HG02610 (cell line): ENCODE data around the gene MX2.

Source experiments
- ATAC-seq: cut with Tn5 transposase; IDR thresholded peaks from one replicate; pipeline ENCODE4 v1.9.1; 2021; ENCODE audit warnings: mild to moderate bottlenecking, moderate library complexity; ENCODE audit not compliant: unreplicated experiment

MX2 gene

DNA sequence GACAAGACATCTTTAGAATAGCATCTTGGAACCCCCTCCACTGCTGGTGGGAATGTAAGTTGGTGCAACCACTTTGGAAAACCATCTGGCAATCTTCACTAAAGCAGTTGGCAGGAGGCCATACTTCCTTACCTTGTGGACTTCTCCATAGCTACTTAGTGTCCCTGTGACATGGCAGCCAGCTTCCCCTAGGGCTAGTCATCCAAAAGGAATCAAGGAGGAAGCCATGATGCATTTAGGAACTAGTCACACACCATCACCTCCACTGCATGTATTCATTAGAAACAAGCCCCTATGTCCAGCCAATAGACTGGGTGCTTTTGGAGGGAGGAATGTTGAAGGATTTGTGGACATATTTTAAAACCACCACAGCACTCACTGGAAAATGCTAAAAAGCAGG is 19.9 kb downstream of the MX2 start:
- ATAC-seq, result no peak

DNA sequence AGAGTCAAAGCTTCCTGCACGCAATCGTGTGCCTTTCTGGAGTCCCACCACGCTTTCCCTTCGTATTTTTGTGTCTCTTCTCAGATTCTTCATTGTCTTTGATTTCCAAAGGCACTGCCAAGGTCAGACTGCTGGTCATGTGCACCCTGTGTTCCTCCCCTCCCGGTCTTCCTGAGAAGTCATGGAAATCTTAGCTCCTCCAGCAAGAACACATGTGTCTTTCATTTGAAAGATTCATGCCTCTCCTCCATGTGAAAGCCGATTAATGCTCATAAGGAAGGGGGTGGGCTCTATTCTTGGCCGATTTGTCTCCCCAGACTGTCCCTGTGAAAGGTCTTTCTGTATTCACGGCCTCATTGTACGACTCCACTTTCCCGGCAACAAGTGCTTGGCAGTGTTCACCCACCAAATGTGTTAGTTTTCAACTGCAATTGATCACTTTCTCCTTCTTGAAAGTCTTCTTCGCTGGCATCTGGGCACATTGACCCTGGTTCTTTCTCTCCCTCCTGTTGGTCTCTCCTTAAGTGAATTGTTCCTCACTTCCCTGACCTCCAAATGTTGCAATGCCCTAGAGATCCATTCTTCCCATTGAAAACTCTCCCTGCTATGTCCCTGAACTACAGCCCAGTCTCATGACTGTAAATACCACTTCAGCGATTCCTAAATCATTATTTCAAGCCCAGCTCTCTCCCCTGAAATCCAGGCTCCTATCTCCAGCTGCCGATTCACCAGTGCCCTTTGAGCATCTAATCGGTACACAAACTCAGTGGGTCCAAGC is 25.4 kb downstream of the MX2 start:
- no peak for ATAC-seq

DNA sequence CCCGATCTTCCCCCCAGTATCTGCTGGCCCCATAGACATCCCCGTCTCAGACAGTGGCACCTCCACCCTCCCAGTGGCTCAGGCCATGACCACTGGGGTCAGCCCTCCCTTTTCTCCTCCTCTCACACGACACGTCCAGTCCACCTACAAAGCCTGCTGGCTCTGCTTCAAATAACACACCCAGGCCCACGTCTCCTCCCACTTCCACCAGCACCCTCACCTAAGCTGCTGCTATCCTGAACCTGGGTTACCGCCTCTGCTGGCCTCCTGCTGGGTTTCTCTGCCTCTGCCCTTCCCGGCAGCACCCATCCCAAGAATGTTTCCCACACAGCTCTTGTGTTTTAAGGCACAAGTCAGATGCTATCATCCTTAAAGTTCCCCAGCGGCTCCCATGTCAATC is 26.0 kb downstream of the MX2 start:
- no peak for ATAC-seq

DNA sequence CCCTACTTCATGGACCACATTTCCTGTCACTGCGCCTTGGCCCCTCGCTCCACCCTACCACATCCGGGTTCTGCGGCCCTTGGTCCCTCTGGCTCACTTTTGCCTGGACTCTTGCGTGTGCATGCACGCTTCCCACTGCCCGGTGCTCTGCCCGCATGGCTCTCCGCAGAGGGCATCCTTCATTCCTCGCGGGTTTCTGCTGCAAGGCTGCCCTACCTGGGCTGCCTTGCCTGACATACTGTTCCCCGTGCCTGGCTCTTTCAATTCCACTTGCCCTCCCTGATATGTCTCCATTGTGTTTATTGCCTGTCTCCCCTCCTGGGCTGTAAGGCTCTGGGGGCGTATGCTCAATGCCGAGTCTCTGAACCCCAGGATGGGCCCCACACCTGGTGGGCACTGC is 26.4 kb downstream of the MX2 start:
- ATAC-seq, result no peak

DNA sequence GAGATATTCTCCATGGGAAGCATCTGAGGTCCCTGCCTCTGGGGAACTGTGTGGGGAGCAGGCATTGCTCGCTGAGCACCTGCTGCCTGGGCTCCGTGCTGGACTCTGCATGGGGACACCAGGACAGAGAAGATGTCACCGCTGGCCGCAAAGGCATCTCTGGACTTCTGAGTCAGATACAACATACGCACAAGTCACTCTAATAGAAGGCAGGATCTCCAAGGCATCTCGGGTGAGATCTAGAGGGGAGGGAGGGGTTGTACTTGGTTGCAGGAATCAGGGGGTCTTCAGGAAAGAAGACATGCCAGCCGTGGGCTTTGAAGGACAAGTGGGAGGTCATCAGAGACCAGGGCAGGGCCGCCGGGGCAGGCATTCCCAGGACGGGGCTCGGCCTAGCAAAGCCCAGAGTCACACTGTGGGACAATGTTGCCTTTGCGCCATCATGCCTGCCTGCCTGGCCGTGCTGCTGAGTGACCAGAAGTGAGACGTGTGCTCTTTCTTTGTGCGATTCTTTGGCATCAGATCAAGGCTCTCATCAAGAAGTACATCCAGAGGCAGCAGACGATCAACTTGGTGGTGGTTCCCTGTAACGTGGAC is 28.3 kb downstream of the MX2 start:
- no peak for ATAC-seq

DNA sequence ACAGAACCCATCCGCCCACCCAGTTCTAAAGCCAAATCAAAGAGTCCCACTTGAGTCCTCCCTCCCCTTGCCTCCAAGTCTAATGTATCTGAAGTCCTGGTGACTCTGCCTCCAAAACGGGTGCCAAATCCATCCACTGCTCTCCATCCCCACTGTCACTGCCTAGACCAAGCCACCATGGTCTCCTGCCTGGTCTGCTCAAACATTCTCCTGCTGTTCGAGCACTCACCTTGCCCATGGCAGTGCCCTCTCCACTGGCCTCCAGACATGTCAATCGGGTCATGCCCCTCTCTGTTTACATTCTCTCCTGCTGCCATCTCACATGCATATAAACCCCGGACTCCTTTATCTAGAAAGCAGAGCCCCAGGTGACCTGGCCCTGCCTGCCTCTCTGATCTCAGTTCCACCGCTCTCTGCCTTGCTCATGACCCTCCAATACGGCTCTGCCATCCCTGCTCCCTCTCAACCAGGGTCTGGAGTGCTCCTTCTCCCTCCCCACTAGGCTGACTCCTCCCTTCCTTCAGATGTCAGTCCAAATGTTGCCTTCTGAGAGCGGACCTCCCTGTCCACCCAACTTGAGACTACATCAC is 32.1 kb downstream of the MX2 start:
- no peak for ATAC-seq

DNA sequence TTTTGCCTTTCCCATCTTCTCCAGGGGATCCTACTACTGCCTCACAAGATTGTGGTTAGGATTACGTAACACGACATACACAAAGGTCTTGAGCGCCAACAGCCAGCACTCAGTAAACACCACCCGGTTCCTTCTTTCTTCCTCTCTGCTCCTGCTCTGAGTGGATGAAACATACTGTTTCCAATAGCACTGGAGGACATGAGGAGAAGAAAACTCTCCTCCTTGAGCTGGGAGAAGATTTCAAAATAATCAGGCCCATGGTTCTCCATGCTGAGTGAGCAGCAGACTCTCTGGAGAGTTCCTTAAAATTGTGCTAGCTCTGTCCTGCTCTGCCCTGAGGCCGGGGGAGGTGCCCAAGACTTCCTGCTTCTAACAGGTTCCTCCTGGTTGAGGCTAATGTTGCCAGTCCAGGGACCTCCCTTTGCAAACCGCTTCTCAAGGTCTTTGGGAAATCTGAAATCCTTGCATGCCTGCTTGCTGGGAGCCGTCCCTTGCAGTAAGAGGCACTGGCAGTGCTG is 34.8 kb downstream of the MX2 start:
- ATAC-seq, result no peak

DNA sequence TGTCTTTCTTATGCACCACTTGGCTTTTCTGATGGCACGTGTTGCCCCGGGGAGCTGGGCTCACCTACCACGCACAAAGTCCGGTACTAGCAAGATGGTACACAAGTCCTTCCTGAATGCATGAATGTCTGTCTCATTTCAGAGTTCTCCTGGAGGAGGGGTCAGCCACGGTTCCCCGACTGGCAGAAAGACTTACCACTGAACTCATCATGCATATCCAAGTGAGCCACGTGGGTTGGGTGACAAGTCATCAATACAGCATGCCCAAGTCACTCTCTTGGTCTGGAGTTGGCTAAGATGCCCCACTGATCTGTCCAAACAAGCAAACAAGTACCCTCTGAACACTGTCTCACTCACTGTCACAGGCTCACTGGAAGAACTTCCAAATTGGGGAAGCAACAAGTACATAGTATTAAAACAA is 35.7 kb downstream of the MX2 start:
- no peak for ATAC-seq

DNA sequence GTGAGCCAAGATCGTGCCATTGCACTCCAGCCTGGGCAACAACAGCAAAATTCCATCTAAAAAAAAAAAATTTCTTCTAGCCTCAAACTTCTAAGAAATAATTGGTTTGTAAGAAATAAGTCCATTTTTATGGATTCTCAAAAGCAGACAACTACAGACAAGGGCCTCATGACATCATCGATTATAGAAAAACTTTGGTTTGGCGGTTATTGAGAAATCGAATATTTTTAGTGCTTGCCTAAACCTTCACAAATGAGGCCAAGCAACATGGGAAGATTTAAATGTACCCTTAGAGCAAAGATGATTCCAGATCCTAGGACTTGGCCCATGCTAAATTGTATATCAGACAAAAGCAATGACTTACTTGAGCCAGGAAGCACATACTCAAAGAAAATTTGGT is 36.4 kb downstream of the MX2 start:
- ATAC-seq, result no peak

DNA sequence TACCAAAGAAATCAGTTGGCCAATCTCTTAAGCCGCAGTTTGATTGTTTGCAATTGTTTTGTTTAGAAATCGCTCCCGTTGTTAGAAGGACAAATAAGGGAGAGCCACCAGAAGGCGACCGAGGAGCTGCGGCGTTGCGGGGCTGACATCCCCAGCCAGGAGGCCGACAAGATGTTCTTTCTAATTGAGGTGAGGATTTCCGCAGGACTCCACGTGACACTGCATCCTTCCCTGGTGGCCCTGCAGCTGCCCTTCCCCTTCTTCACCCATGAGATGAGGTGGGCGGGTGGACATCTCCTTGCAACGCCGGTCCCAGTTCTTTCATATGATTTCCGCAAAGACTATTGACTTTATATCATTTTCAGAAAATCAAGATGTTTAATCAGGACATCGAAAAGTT is 37.0 kb downstream of the MX2 start:
- no peak for ATAC-seq

DNA sequence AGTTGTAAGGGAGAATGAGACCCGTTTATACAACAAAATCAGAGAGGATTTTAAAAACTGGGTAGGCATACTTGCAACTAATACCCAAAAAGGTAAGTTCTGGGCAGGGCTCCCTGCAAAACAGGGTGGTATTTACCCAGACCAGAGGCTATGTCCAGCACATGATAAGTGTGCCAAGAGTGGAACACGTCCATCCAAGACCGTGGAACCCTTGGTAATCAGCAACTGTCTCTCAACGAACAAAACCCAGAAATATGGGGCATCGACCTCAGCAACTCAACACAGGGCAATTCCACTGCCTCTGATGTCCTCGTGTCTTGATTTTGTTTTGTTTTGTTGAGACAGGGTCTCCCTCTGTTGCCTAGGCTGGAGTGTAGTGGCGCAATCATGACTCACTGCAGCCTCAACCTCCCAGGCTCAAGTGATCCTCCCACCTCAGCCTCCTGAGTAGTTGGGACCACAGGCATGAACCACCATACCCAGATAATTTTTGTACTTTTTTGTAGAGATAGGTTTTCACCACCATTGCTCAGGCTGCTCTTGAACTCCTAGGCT is 37.5 kb downstream of the MX2 start:
- ATAC-seq, result no peak

DNA sequence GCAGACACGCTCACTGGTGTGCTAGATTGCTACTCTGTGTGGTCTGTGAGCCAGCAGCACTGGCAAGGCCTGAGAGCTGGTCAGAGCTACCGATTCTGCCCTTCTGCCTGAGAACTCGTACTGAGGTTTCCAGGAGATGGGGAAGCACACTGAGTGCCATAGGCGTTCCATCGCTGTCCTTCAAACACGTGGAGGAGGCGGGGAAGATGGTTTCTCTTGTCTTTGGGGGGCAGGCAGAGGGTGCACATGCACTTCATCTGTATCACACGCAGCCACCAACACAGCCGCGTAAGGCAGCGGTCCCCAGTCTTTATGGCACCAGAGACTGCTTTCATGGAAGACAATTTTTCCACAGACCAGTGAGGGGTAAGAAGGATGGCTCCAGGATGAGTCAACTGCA is 40.4 kb downstream of the MX2 start:
- no peak for ATAC-seq

DNA sequence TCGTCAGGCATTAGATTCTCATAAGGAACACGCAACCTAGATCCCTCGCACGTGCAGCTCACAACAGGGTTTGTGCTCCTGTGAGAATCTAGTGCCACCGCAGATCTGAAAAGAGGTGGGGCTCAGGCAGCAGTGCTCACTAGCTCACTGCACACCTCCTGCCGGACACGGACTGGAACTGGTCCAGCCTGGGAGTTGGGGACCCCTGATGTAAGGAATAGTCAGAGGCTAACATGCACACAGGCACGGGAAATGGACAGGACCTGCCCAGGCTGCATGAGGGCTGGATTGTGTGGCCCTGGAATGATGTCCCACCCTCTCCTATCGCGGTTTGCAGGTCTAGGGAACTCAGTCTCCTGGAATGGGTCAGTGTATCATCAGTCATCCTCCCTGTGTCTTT is 41.0 kb downstream of the MX2 start:
- no peak for ATAC-seq

DNA sequence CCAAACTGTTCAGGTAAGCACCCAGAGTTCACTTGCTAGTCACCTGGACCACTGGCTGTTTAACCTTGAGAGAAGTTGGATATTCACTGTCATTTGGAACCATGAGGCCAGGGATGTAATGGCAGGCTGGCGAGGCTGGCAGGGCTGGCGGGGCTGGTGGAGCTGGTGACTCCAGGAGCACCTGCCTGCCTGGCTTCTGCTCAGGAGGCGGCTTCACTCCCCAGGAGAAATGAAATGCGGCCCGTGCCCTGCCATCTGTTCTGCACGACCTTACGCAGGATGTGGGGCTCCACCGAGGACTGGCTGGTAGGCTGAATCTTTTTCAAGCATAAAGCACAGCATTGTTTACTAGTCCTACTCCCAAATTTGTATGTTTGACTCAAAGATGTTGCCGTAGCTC is 41.5 kb downstream of the MX2 start:
- no peak for ATAC-seq

DNA sequence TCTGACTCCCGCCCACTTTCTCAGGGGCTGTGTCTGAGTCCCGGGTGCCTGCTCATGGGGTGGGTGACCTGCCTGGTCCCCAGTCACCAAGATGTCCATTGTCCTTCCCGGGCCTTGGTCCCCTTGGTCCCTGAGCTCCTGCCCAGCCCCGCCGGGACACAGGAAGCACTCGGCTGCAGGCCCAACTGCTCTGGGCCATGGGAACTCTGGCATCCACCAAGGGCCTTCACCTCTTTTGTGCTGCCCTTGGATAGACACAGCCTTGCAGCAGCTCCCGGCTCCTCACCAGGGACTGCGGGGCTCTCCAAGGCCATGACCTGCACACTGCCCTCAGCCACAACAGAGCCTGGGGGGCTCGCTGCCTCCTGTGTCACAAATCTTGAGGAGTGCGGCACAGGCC is 42.1 kb downstream of the MX2 start:
- no peak for ATAC-seq

DNA sequence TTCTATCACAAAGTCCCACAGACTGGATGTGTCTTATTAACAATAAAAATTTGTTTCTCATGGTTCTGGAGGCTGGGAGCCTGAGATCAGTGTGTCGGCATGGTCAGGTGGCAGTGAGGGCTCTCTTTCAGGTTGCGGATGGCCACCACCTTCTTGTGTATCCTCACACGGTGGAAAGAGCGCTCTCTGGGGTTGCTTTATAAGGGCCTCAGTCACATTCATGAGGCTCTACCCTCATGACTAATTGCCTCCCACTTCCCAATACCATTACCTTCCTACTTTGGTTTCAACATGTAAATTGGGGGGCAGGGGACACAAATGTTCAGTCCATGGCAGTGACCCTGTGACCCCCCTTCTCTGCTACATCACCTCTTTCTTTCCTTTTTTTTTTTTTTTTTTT is 43.5 kb downstream of the MX2 start:
- ATAC-seq, result no peak

DNA sequence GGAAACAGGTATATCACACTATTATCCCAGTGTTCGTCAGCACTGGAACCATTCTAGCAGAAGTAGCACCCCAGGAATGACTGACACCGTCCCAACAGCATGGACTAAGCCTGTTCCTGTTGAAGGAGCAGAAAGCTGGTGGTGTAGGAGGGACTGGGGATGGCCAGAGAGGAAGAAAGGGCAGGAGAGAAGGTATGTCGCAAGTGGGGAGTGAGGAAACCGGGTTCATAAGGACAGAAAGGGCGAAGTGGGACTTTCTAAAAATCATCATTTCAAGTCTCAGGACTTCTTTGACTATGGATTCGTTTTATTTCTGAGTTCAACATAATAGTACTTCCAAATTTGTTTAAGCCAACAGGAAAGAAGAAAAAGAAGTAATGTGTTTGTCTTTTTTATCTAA is 44.5 kb downstream of the MX2 start:
- ATAC-seq, result no peak

DNA sequence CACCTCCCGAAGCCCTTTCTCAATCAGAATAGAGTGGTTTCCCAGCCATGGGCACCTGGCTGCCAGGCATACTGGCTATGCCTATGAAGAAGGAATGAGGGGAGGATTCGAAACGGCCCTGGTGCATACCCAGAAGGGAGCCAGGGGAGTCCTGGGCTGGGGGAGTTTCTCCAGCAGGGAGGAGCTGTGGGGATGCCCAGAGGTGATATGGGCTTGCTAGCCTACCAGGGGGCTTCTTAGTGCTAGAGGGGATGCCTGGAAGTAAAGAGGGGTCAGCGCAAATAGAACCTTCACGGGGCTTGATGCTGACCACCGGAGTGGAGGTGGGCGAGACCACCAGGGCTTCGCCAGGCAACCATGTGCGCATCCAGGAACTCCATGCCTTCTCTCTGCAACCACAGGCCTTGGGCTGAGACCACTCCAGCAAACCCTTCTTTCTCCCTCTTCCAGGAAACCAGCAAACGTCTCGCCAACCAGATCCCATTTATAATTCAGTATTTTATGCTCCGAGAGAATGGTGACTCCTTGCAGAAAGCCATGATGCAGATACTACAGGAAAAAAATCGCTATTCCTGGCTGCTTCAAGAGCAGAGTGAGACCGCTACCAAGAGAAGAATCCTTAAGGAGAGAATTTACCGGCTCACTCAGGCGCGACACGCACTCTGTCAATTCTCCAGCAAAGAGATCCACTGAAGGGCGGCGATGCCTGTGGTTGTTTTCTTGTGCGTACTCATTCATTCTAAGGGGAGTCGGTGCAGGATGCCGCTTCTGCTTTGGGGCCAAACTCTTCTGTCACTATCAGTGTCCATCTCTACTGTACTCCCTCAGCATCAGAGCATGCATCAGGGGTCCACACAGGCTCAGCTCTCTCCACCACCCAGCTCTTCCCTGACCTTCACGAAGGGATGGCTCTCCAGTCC is 46.0 kb downstream of the MX2 start:
- no peak for ATAC-seq

DNA sequence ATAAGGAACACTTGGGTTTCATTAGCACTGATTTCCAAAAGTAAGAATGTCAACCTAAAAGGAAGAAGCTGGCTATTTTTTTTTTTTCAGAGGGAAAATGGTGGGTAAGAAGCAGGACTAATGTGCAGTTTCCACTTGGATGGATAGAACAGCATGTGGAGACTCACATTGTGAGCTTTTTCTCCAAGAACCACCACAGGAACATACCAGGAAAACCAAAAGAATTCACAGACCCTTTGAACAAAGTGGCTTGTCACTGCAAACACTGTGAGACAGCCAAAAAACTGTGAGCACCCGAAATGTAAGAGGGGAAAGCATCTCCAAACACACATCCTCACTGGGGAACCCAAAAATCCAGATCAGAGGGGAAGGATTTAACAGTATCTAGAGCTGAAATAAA is 48.5 kb downstream of the MX2 start:
- ATAC-seq, result no peak

DNA sequence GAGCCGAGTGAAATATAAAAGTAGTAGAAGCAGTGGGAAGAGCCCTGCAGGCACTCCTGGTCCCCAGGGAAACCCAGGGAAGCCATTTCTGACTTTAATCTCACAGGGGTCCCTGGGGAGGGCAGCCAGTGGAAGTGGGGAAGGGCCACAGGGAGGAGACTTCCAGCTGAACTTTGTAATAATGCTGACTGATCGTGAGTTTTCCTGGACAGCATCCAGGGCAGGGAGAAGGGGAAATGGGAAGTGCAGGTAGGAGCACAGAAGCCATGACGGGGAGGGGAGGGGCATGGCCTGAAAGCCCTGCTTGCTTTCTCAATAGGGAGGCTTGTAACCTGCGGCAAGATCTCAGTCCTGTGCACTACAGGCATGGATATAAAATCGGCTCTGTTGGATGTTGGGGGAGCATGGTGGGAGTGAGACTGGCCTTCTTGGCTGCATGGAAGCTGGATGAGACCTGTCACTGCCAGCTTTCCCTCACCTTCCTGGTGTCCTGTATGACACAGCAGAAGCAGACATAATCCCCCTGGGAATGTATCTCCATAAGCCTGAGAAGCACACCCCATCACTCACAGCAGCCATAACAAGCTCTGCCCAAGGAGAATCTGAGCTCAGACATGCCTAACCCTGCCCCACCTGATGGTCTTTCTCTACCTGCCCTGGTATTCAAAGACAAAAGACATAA is 49.1 kb downstream of the MX2 start:
- no peak for ATAC-seq
